ENCODE data around the gene TBL3. TPM values are rescaled to one million over a fixed set of nuclear protein-coding genes. Genes with fewer than 3 reads are reported as not detected.
A peak's percentile ranks its signal among the peaks of the same experiment; 100 is the strongest.
"Not testable (repeated sequence)": the region's sequence is repeated elsewhere in the genome, so short reads cannot be mapped to it uniquely, and the experiment has no call there.

TBL3 gene
- total RNA-seq, 2 donors from 2014 or later: 19.5 to 20.8 TPM

DNA sequence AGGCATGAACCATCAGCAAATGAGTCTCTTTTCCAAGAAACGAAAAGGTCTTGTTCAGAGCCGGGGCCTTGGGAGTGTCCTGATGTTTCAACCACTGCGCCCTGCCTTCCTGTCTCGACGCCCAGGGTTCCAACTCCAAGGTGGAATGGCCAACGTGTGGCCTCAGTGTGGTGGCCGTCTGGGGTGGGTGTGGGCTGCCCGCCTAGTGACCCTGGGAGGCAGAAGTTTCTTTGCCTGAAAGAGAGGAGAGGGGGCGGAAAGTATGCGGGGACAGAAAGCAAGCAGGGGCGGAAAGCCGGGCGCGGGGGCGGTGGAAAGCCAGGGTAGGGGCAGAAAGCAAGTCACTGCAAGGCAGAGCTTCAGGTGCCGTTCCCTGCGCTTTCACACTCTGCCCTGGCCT, 32.9 kb upstream of the TBL3 start:
- H3K9me3 ChIP-seq (ENCODE audit: control insufficient read depth, low read length, poor library complexity, severe bottlenecking): no peaks in the 10 kb centered on the region
- Mint-ChIP-seq H3K36me3 (ENCODE audit: low read depth) (no peaks in the 10 kb centered on the region), H3K4me3 (no peak overlapping the region), H3K27me3 (no peaks in the 10 kb centered on the region), H3K4me1 (peaks cover 11% of the 10 kb centered on the region), H3K27ac (no peak overlapping the region)
- no peak for ATAC-seq
- no peak for DNase-seq

DNA sequence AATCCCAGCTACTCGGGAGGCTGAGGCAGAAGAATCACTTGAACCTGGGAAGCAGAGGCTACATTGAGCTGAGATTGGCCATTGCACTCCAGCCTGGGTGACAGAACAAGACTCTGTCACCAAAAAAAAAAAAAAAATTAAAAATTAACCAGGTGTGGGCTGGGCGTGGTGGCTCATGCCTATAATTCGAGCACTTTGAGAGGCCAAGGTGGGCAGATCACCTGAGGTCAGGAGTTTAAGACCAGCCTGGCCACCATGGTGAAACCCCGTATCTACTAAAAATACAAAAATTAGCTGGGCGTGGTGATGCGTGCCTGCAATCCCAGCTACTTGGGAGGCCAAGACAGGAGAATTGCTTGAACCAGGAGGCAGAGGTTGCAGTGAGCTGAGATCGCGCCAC, 32.0 kb upstream of the TBL3 start:
- not testable (repeated sequence) for H3K27me3 Mint-ChIP-seq; H3K4me3 Mint-ChIP-seq; H3K9me3 ChIP-seq (ENCODE audit: control insufficient read depth, low read length, poor library complexity, severe bottlenecking); H3K36me3 Mint-ChIP-seq (ENCODE audit: low read depth); DNase-seq; ATAC-seq; H3K27ac Mint-ChIP-seq
- peaks cover 14% of the 10 kb centered on the region for H3K4me1 Mint-ChIP-seq

DNA sequence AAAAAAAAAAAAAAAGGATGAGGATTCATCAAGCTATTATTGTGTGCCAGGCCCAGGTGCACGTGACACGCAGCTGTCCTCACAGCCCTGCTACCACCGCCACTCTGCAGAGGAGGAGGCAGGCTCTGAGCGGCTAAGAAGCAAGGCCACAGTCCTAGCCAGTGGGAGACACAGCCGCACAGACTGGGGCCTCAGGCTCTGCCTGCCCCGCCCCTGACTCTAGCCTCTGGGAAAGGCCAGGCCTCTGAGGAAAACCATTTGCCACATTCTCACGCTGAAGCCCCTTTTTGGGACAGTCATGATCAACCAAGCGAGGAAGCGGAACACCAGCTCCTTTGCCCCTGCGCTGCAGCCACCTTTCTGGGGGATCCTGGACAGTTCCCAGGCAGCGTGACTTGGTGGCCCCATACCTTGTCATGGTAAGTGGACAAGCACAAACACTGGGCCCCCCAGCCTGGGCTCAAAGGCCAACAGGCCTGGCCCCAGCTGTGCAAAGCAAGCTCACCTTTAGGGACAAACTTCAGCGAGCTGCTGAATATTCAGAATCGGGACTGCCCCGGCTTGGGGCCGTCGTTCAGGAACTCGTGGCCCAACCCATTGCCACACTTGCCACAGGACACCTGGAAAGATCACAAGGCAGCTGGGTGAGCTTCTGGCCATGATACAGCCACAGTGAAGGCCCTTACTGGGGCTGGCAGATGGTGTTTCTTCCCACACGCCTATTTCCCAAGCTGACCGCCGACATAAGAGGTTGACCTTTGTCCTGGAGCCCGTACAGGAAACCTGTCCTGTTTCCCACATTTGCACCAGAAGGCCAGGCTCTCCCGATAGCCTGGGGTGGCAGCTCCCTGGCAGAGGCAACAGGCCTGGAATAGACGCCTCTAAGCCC, 31.3 kb upstream of the TBL3 start:
- no peak for ATAC-seq
- DNase-seq: no peak
- H3K4me1 Mint-ChIP-seq: peaks cover 14% of the 10 kb centered on the region
- no peak overlapping the region for H3K27ac Mint-ChIP-seq
- H3K27me3 Mint-ChIP-seq: no peaks in the 10 kb centered on the region
- H3K4me3 Mint-ChIP-seq: no peak overlapping the region
- H3K9me3 ChIP-seq (ENCODE audit: control insufficient read depth, low read length, poor library complexity, severe bottlenecking): no peaks in the 10 kb centered on the region
- no peaks in the 10 kb centered on the region for H3K36me3 Mint-ChIP-seq (ENCODE audit: low read depth)

DNA sequence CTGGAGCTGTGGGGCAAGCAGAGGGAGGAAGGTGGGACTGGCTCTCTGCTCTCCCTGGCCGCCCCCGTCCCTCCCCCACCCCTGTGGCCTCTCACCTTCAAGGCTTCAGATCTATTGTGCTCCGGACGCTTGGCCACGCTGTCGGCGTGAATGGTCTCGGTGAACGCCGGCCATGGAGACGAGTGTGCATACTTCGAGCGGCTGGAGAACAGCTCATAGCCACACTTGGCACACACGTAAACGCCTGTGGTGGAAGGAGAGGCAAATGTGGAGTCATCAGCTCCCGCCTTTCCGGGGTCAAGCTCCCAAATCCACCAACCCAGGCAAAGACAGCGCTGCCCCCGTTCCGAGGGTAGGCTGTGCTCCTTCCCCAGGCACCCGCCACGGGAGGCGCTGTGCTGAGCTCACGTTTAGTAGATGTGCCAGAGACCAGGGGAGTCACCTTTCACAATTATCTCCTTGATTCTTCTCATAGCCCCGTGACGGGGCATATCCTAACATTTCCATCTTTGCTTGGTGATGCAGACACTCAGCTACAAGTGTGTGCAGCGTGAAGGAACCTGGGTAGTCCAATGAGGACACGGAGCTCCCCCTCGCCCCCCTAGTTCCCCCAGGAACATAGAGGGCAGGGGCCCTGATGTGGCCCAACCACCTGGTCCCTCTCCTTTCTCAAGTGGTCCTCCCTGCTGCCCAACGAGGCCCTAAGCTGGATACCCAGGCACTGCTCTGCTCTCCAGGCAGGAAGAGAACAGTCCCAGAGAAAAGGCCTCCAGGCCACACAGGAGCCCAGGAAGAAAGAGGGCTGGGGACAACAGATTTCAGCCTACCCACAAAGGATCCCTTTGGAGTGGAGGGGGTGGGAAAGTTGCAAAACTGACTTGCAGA, 30.4 kb upstream of the TBL3 start:
- no peak for ATAC-seq
- no peaks in the 10 kb centered on the region for H3K27me3 Mint-ChIP-seq
- DNase-seq: no peak
- H3K9me3 ChIP-seq (ENCODE audit: control insufficient read depth, low read length, poor library complexity, severe bottlenecking): no peaks in the 10 kb centered on the region
- H3K4me1 Mint-ChIP-seq: peaks cover 14% of the 10 kb centered on the region
- no peak overlapping the region for H3K27ac Mint-ChIP-seq
- no peaks in the 10 kb centered on the region for H3K36me3 Mint-ChIP-seq (ENCODE audit: low read depth)
- peak overlapping the region; percentile 91 for H3K4me3 Mint-ChIP-seq

DNA sequence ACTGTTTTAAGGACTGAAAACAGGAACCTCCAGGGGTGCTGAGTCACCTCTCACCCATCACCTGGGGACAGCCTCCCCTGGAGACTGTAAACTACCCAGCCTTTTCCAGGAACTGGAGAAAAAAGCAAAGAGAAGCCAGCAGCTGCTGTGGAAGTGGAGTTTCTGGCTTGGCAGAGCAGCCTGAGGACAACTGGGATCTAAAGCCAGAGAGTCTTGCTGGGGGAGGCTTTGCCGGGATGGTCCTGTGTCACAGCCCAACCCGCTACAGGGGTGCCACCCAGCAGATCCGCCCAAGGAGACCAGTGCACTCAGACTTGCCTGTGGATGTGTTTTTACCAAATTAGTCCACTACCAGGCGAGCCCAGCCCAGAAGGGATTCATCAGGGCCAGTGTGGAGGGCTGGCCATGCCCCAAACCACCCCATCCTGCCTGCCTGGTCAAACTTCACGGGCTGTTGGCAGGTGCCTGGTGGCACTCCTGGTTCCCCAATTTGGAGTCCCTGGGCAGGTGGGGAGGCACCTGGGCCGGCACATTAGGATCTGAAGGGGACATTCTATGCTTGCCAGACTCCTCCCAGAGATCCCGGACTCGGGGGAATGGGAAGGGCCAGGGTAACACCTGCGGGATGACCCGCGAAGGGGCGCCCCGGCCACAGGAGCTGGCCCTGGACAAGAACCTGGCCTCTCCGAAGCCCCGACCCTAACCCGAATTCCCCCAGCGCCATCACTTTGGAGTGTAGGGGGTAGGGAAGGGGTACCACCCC, 29.6 kb upstream of the TBL3 start:
- H3K4me1 Mint-ChIP-seq: peaks cover 14% of the 10 kb centered on the region
- H3K27ac Mint-ChIP-seq: peak overlapping the region; percentile 65
- H3K27me3 Mint-ChIP-seq: no peaks in the 10 kb centered on the region
- H3K9me3 ChIP-seq (ENCODE audit: control insufficient read depth, low read length, poor library complexity, severe bottlenecking): no peaks in the 10 kb centered on the region
- no peaks in the 10 kb centered on the region for H3K36me3 Mint-ChIP-seq (ENCODE audit: low read depth)
- no peak for ATAC-seq
- H3K4me3 Mint-ChIP-seq: peak overlapping the region; percentile 91
- no peak for DNase-seq

DNA sequence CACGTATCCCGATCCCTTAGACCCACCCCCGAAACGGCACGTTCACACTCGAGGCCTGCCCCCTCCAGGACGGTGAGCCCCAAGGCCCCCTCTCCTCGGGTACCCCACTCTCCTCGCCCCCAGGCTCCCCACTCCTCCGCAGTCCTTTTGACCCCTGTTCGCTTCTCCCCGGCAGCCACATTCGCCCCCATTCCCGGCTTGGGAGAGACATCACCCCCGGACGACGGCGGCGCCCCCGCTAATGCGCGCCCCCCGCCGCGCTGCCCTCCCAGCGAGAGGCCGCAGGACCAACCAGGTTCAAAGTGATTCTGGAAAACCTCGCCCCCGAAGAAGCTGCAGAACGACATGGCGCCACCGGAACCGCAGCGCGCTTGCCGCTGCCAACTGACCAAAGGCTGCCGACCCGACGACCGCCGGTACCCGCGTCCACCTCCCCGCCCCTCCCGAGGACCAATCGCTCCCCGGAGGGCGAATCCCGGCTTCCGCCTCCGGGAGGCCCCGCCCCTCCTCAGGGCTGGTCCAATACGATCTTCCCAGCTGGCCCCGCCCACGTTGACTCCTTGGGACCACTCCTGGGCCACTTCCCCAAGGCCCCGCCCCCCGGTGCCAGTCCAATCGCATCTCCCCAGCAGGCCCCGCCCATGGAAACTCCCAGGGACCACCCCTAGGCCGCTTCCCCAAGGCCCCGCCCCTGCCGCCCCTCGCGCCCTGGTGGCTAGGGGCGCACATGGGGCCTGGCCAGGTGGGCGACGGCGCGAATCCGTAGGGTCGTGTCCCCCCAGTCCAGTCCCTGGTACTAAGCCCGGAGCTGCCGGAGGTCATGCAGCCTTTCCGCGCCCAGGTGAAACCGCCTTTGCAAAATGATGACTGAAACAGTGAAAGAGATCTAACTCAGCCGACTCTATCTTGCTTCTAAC, 28.8 kb upstream of the TBL3 start, which contains the start of gene MSRB1:
MSRB1 (minus strand) TSS at position 390 of the 917 bp plus-strand sequence; CDS start at position 347, 43 bp downstream.
- Mint-ChIP-seq H3K4me3 (peak within 1 kb of the TSS; percentile 91), H3K4me1 (peaks cover 14% of the 10 kb centered on the region), H3K36me3 (ENCODE audit: low read depth) (no peaks in the 10 kb centered on the region), H3K27me3 (no peaks in the 10 kb centered on the region), H3K27ac (peak within 1 kb of the TSS; percentile 65)
- ATAC-seq (peak; percentile 99), DNase-seq (peak; percentile 98 to 100 (median 99))
- H3K9me3 ChIP-seq (ENCODE audit: control insufficient read depth, low read length, poor library complexity, severe bottlenecking): no peaks in the 10 kb centered on the region

DNA sequence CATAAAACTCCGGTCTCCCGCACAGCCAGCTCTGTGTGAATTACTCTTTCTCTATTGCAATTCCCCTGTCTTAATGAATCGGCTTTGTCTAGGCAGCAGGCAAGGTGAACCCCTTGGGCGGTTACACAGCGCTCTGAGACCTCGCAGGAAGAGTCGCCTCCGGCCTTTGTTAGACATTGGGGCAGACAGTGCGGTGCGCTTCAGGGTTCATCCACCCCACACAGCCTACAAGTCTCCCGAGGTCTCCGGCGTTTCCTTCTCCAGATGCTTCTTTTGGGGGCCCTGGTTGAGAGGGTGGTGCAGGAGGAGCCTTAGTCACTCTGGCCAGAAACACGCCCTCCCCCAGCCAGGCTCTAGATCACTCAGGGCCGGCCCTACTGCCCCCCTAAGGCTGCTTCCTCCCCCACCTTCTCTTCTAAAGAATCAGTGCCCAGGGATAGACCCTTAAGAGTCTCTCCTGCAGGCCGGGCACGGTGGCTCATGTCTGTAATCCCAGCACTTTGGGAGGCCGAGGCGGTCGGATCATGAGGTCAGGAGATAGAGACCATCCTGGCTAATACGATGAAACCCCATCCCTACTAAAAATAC, 27.1 kb upstream of the TBL3 start:
- H3K9me3 ChIP-seq (ENCODE audit: control insufficient read depth, low read length, poor library complexity, severe bottlenecking): no peaks in the 10 kb centered on the region
- DNase-seq (no peak), ATAC-seq (no peak)
- Mint-ChIP-seq H3K27me3 (no peaks in the 10 kb centered on the region), H3K27ac (no peak overlapping the region), H3K36me3 (ENCODE audit: low read depth) (no peaks in the 10 kb centered on the region), H3K4me3 (peak overlapping the region; percentile 43), H3K4me1 (peaks cover 14% of the 10 kb centered on the region)

DNA sequence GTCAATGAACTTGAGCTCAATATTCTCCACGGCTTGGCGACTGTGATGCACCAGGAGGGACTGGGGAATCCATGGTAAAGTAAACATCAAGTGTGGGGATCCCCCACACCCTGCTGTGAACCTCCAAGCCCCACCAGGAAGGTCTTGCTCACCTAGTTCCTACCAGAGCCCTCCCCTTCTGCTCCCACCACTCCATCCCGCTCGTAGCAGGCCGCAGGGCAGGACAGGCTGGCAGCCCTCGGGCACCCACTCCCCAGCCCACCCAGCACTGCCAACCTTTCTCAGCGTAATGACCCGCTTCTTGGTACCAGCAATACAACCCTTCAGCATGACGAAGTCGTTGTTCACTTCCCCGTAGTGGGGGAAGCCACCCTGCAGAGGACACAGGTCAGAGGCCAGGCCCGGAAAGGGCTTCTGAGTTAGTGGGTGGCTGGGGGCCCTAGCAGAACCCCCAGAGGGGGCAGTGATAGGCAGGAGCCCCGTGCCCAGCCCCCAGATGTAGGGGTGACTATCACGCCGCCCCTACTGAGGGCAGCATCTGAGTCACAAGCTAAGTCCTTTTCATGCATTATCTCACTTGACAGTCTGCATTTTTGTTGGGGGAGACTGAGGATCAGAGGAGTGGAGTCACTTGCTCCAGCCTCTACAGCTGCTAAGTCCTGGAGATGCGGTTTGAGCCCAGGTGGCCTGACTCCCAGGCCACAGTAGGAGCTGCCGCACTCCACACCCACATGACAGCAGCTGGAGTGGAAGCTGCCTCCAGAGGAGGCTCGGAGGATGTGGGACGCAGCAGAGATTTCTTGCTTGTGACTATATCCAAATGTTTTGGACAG, 26.1 kb upstream of the TBL3 start:
- no peak for ATAC-seq
- Mint-ChIP-seq H3K4me1 (peaks cover 14% of the 10 kb centered on the region), H3K4me3 (no peak overlapping the region), H3K36me3 (ENCODE audit: low read depth) (no peaks in the 10 kb centered on the region), H3K27me3 (no peaks in the 10 kb centered on the region), H3K27ac (no peak overlapping the region)
- H3K9me3 ChIP-seq (ENCODE audit: control insufficient read depth, low read length, poor library complexity, severe bottlenecking): no peaks in the 10 kb centered on the region
- DNase-seq: no peak

DNA sequence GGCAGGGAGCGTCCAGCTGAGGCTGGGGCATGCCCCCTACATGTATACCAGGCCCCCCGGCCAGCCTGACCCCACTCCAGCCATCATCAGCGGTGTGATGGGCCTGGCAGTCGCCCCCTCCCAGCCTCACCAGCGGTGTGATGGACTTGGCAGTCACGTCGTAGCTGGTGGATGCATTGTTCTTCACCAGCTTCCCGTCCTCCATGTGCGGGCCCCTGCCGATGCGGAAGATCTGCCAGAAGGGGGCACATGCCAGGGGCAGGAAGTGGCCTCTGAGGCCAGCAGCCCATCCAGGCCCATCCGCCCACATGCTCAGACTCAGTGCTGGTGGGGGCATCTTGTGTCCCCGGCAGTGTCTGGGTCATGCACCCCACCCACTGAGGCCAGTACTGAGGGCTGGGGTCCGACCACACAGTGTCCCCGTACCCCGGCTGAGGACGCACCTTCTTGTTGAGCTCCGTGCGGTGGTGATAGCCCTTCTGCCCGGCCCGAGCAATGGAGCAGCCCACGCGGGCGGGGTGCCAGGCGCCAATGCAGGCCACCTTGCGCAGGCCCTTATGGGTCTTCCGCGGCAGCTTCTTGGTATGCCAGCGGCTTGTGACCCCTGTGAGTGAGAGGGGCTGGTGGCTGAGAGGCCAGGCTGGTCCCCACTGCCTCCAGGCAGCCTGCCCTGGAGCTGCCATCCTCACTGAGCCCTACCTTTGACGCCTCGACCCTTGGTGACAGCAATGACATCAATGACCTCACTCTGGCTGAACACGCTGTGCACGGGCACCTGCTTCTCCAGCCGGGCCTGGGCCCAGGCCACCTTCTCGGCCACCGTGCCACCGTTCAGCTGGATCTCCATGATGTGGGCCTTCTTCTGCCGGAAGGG, 25.1 kb upstream of the TBL3 start:
- H3K4me1 Mint-ChIP-seq: peaks cover 14% of the 10 kb centered on the region
- no peaks in the 10 kb centered on the region for H3K36me3 Mint-ChIP-seq (ENCODE audit: low read depth)
- H3K27me3 Mint-ChIP-seq: no peaks in the 10 kb centered on the region
- H3K27ac Mint-ChIP-seq: no peak overlapping the region
- H3K4me3 Mint-ChIP-seq: no peak overlapping the region
- DNase-seq (no peak), ATAC-seq (no peak)
- H3K9me3 ChIP-seq (ENCODE audit: control insufficient read depth, low read length, poor library complexity, severe bottlenecking): no peaks in the 10 kb centered on the region

DNA sequence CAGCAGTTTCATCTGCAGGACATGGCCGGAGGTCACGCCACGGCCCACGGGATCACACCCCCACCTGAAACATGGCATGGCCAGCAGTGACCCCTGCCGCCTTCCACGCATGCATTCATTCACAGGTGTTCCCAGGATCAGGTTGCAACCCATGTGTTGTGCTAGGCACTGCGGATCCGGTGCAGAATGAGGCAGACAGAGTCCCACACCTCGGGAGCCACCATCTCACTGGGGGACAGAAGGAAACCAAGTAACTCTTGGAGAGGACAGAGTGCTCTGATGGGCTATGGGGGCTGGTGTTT, 24.5 kb upstream of the TBL3 start:
- ATAC-seq (no peak), DNase-seq (no peak)
- no peaks in the 10 kb centered on the region for H3K9me3 ChIP-seq (ENCODE audit: control insufficient read depth, low read length, poor library complexity, severe bottlenecking)
- no peak overlapping the region for H3K4me3 Mint-ChIP-seq
- no peaks in the 10 kb centered on the region for H3K27me3 Mint-ChIP-seq
- no peaks in the 10 kb centered on the region for H3K36me3 Mint-ChIP-seq (ENCODE audit: low read depth)
- peaks cover 12% of the 10 kb centered on the region for H3K4me1 Mint-ChIP-seq
- no peak overlapping the region for H3K27ac Mint-ChIP-seq

DNA sequence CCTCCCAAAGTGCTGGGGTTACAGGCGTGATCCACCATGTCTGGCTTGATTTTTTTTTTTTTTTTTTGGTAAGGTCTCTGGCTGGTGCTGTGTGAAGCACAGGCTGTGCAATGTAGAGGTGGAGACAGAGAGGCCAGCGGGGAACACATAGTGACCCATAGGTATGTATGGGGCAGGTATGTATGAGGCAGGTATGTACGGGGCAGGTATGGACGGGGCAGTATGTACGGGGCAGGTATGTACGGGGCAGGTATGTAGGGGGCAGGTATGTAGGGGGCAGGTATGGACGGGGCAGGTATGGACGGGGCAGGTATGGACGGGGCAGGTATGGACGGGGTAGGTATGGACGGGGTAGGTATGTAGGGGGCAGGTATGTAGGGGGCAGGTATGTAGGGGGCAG, 22.3 kb upstream of the TBL3 start:
- H3K4me3 Mint-ChIP-seq: no peak overlapping the region
- ATAC-seq: no peak

More for the DNA sequence above, 22.3 kb upstream of the TBL3 start:
- H3K4me1 Mint-ChIP-seq: no peaks in the 10 kb centered on the region
- DNase-seq: no peak
- peaks cover 2% of the 10 kb centered on the region for H3K36me3 Mint-ChIP-seq (ENCODE audit: low read depth)
- H3K9me3 ChIP-seq (ENCODE audit: control insufficient read depth, low read length, poor library complexity, severe bottlenecking): no peaks in the 10 kb centered on the region
- H3K27me3 Mint-ChIP-seq: peaks cover 5% of the 10 kb centered on the region
- no peak overlapping the region for H3K27ac Mint-ChIP-seq
